DMS153 treated with DMSO at 0.1 percent for 48 hours (cell line): Measurements from ENCODE around the gene PCNX1.
A peak's percentile ranks its signal among the peaks of the same experiment; 100 is the strongest.

Source experiments
- DNase-seq: peaks from one replicate; lab custom pipeline; 2025; ENCODE audit not compliant: unreplicated experiment; lab: John Stamatoyannopoulos, UW

Gene PCNX1

GRCh38 chr14:70956511-70956910, 49.3 kb downstream of the PCNX1 start:
- DNase-seq, result no peak

- DNase-seq, result no peak
Measured at GRCh38 chr14:70957710-70958109, 50.5 kb downstream of the PCNX1 start.

- DNase-seq, result no peak
Measured at GRCh38 chr14:70962935-70963334, 55.7 kb downstream of the PCNX1 start.

- no peak for DNase-seq
Measured at GRCh38 chr14:70964492-70964891, 57.2 kb downstream of the PCNX1 start.

- no peak for DNase-seq
Measured at GRCh38 chr14:70971560-70971959, 64.3 kb downstream of the PCNX1 start.

- DNase-seq, result peak; percentile 61
Measured at GRCh38 chr14:70972107-70972976, 65.1 kb downstream of the PCNX1 start.

- DNase-seq, result no peak
Measured at GRCh38 chr14:70976591-70976990, 69.3 kb downstream of the PCNX1 start.

- DNase-seq, result no peak
Measured at GRCh38 chr14:70981000-70981952, 74.0 kb downstream of the PCNX1 start.

- no peak for DNase-seq
Measured at GRCh38 chr14:70982200-70982599, 74.9 kb downstream of the PCNX1 start.

GRCh38 chr14:70987041-70987440, 79.8 kb downstream of the PCNX1 start:
- no peak for DNase-seq

GRCh38 chr14:70988452-70988851, 81.2 kb downstream of the PCNX1 start:
- no peak for DNase-seq

GRCh38 chr14:70993931-70994330, 86.7 kb downstream of the PCNX1 start:
- DNase-seq, result no peak

- DNase-seq, result no peak
Measured at GRCh38 chr14:70995211-70995610, 88.0 kb downstream of the PCNX1 start.

GRCh38 chr14:70995671-70996070, 88.4 kb downstream of the PCNX1 start:
- no peak for DNase-seq

GRCh38 chr14:70999117-70999516, 91.9 kb downstream of the PCNX1 start:
- no peak for DNase-seq

GRCh38 chr14:71000091-71000490, 92.8 kb downstream of the PCNX1 start:
- no peak for DNase-seq

- DNase-seq, result no peak
Measured at GRCh38 chr14:71001742-71002141, 94.5 kb downstream of the PCNX1 start.

GRCh38 chr14:71003156-71003555, 95.9 kb downstream of the PCNX1 start:
- no peak for DNase-seq

GRCh38 chr14:71004481-71004880, 97.2 kb downstream of the PCNX1 start:
- no peak for DNase-seq

- DNase-seq, result no peak
Measured at GRCh38 chr14:71005076-71005475, 97.8 kb downstream of the PCNX1 start.

GRCh38 chr14:71006200-71006563, 98.9 kb downstream of the PCNX1 start:
- DNase-seq, result no peak

- no peak for DNase-seq
Measured at GRCh38 chr14:71011479-71011878, 104.2 kb downstream of the PCNX1 start.
